HCT116 (cell line): ENCODE measurements around the gene ZNF618. TPM values are rescaled to one million over a fixed set of nuclear protein-coding genes. Genes with fewer than 3 reads are reported as not detected.

Source experiments
- ATAC-seq: fragments of 200-7000 bp; cut with Tn5 transposase; 2 replicates; pipeline ENCODE4 v1.9.1; 2020; ENCODE audit warnings: mild to moderate bottlenecking, moderate library complexity
- BruUV-seq: library from RNA; stranded (reverse); fragments of 400-500 nt; replicated peaks from 2 replicates; lab custom pipeline; 2021; lab: Mats Ljungman, UMichigan
- CTCF ChIA-PET: fragments of 300-600 bp; sonication (Branson Sonifier 250); formaldehyde crosslinking; loops from one replicate; lab custom pipeline; 2021; ENCODE audit warnings: antibody characterized with exemption; lab: Charles Lee
- POLR2A ChIA-PET: fragments of 300-600, 350-600 bp; sonication (Branson Sonifier 250); formaldehyde crosslinking; loops from one replicate; lab custom pipeline; 2021; ENCODE audit warnings: antibody characterized with exemption; lab: Charles Lee
- RAD21 ChIA-PET, 2 experiments: fragments of 300-600 bp; sonication (Branson Sonifier 250); formaldehyde crosslinking; loops; one replicate each; lab custom pipeline; 2023; ENCODE audit warnings: low total read pairs in 2 of 2; ENCODE audit not compliant: uncharacterized antibody in 2 of 2, unreplicated experiment in 2 of 2, low non-redundant PET in 1 of 2; lab: Charles Lee
- DNase-seq: peaks from one replicate; pipeline ENCODE4 v3.0.0-alpha.2; 2010; ENCODE audit warnings: low read depth, low spot score
- H2AFZ ChIP-seq: fragments of 200-600 bp; shearing (Covaris generic), sonication (generic); 2 replicates; pipeline ENCODE4 v1.6.1; 2017; ENCODE audit warnings: low read depth, mixed run types, mixed read lengths, antibody characterized with exemption, low read length; ENCODE audit not compliant: poor library complexity, severe bottlenecking
- H3K27ac ChIP-seq: 2 replicates; pipeline ENCODE4 v1.5.1; 2012; ENCODE audit warnings: low read depth, low read length
- H3K27me3 ChIP-seq: fragments of 200-600 bp; sonication (generic); 2 replicates; pipeline ENCODE4 v1.6.1; 2016; ENCODE audit warnings: mixed run types, low read length, mixed read lengths; ENCODE audit not compliant: insufficient read depth
- H3K36me3 ChIP-seq, 2 experiments: fragments of 200-500 bp in 1 of 2; fragments of 200-600 bp in 1 of 2; sonication (Bioruptor generic) in 1 of 2; sonication (generic) in 1 of 2; 2 replicates each; pipeline versions ENCODE4 v1.5.1 to v1.6.1; 2014 to 2016; ENCODE audit warnings: low read length in 2 of 2, inconsistent platforms in 1 of 2, mixed read lengths in 1 of 2, mixed run types in 1 of 2; ENCODE audit not compliant: insufficient read depth in 2 of 2, control insufficient read depth in 1 of 2
- H3K4me1 ChIP-seq, 2 experiments: fragments of 200-600 bp in 1 of 2; sonication (generic) in 1 of 2; 2 replicates each; pipeline versions ENCODE4 v1.5.1 to v1.6.1; 2012 to 2017; ENCODE audit warnings: low read length in 2 of 2, inconsistent platforms in 1 of 2, mild to moderate bottlenecking in 1 of 2, mixed read lengths in 1 of 2, mixed run types in 1 of 2, moderate library complexity in 1 of 2; ENCODE audit not compliant: insufficient read depth in 2 of 2, control insufficient read depth in 1 of 2
- H3K4me2 ChIP-seq: fragments of 200-600 bp; sonication (generic); 2 replicates; pipeline ENCODE4 v1.6.1; 2017; ENCODE audit warnings: mixed run types, low read length, mixed read lengths
- H3K4me3 ChIP-seq, 2 experiments: fragments of 200-600 bp in 1 of 2; sonication (generic) in 1 of 2; replicated peaks in 1 of 2; 2 replicates each; pipeline ENCODE4 v1.5.1; 2011 to 2016; ENCODE audit warnings: low read length in 2 of 2, control low read depth in 1 of 2, low read depth in 1 of 2, mild to moderate bottlenecking in 1 of 2, mixed read lengths in 1 of 2, mixed run types in 1 of 2
- H3K79me2 ChIP-seq: fragments of 200-600 bp; sonication (generic); 2 replicates; pipeline ENCODE4 v1.6.1; 2017; ENCODE audit warnings: mild to moderate bottlenecking, mixed run types, low read length, moderate library complexity, mixed read lengths; ENCODE audit not compliant: insufficient read depth
- H3K9ac ChIP-seq: fragments of 200-600 bp; sonication (generic); 2 replicates; pipeline ENCODE4 v1.6.1; 2016; ENCODE audit warnings: low read length, mixed read lengths
- H3K9me2 ChIP-seq: fragments of 200-600 bp; sonication (generic), shearing (Covaris generic); 2 replicates; pipeline ENCODE4 v1.6.1; 2017; ENCODE audit warnings: mixed run types, mild to moderate bottlenecking, moderate library complexity; ENCODE audit not compliant: insufficient read depth
- H3K9me3 ChIP-seq, 2 experiments: fragments of 200-500 bp in 1 of 2; fragments of 200-600 bp in 1 of 2; sonication (Bioruptor generic) in 1 of 2; sonication (generic) in 1 of 2; 2 replicates each; pipeline ENCODE4 v1.6.1; 2014 to 2017; ENCODE audit warnings: low read length in 2 of 2, mixed read lengths in 2 of 2, inconsistent platforms in 1 of 2, low read depth in 1 of 2, mild to moderate bottlenecking in 1 of 2, mixed run types in 1 of 2, moderate library complexity in 1 of 2; ENCODE audit not compliant: control insufficient read depth in 1 of 2, insufficient read depth in 1 of 2
- H4K20me1 ChIP-seq: fragments of 200-600 bp; sonication (generic), shearing (Covaris generic); 2 replicates; pipeline ENCODE4 v1.6.1; 2017; ENCODE audit warnings: mixed run types, mild to moderate bottlenecking, moderate library complexity; ENCODE audit not compliant: insufficient read depth
- CBX3 ChIP-seq: IDR thresholded peaks from 2 replicates; pipeline ENCODE4 v1.6.1; 2012; ENCODE audit warnings: low read depth
- EGR1 ChIP-seq: IDR thresholded peaks from 2 replicates; pipeline ENCODE4 v1.6.1; 2012; ENCODE audit warnings: low read depth
- EZH2 ChIP-seq: fragments of 200-600 bp; sonication (generic); IDR thresholded peaks from 2 replicates; pipeline ENCODE4 v1.6.1; 2017; ENCODE audit warnings: antibody characterized with exemption, mixed run types
- FOSL1 ChIP-seq: IDR thresholded peaks from 2 replicates; pipeline ENCODE4 v1.6.1; 2012; ENCODE audit warnings: low read depth
- POLR2AphosphoS5 ChIP-seq: IDR thresholded peaks from 2 replicates; pipeline ENCODE4 v1.6.1; 2011; ENCODE audit warnings: mild to moderate bottlenecking, low read depth, low read length, moderate library complexity
- REST ChIP-seq: IDR thresholded peaks from 2 replicates; pipeline ENCODE4 v1.6.1; 2012; ENCODE audit warnings: low read depth
- SRF ChIP-seq: IDR thresholded peaks from 2 replicates; pipeline ENCODE4 v1.6.1; 2012; ENCODE audit warnings: low read depth
- YY1 ChIP-seq: IDR thresholded peaks from 2 replicates; pipeline ENCODE4 v1.6.1; 2011; ENCODE audit warnings: low read length, low read depth, moderate library complexity, mild to moderate bottlenecking; ENCODE audit not compliant: insufficient replicate concordance; ENCODE audit errors: extremely low read depth
- ZFX ChIP-seq: fragments of 450-650 bp; IDR thresholded peaks from 2 replicates; pipeline ENCODE4 v1.6.1; 2017
- intact Hi-C: fragments of 100-400 bp; cut with micrococcal nuclease; formaldehyde crosslinking; loops from 2 replicates; pipeline ENCODE4 v1.10.0; 2022
- total RNA-seq: library from RNA; stranded (reverse); gene quantifications from one replicate; pipeline ENCODE4 v1.2.1, GENCODE V29; 2021; ENCODE audit not compliant: unreplicated experiment
- TF ChIP-seq, protein P1 (sequence below): IDR thresholded peaks from 2 replicates; pipeline ENCODE4 v1.6.1; 2012

Gene ZNF618
- total RNA-seq, 1 experiment from 2014 or later, result 13.5 TPM

DNA sequence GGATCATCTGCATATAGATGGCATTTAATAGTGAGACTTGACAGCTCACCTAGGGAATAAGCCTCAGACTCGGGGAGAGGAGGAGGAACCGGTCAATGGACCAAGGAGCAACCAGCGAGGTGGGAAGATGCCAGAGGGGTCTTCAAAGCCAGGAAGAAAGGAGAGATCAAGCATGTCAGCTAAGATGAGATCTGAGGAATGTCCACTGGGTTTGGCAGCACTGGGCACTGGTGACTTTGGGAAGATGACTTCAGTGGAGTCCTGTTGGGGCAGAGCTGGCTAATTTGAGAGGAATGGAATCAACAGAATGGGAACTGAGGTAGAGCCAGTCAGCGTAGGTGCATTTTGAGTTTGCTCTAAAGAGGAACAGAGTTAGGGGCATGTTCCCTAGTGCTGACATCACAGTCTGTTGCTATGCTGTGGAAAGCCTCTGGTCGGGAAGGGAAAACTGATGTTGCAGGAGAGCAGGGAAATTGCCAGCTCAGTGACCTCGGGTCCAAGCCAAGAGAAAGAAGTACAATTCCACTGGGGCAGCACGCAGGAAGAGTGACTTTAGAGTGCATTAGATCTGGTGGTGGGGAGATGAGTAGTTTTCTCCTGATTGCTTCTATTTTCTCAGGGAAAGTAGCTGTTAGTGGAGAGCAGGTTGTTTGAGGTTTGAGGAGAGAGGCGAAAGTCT is 56.9 kb downstream of the ZNF618 start:
- no peaks in the 10 kb centered on the region for H3K4me1 ChIP-seq
- H2AFZ ChIP-seq, result no peak overlapping the region
- ChIA-PET CTCF (no interaction called here), RAD21 (no interaction called here), POLR2A (no interaction called here)
- H3K27me3 ChIP-seq, result no peaks in the 10 kb centered on the region
- no peaks in the 10 kb centered on the region for H3K9me3 ChIP-seq
- H3K4me3 ChIP-seq, result no peak overlapping the region
- no peak for DNase-seq
- no TSS peak for BruUV-seq
- no peaks in the 10 kb centered on the region for H3K9me2 ChIP-seq
- H3K79me2 ChIP-seq, result no peaks in the 10 kb centered on the region; the same call in 1 of the 2 replicates
- no peak overlapping the region for H3K27ac ChIP-seq
- no peaks in the 10 kb centered on the region for H3K36me3 ChIP-seq
- H3K9ac ChIP-seq, result no peak overlapping the region
- no peaks in the 10 kb centered on the region for H4K20me1 ChIP-seq
- H3K4me2 ChIP-seq, result no peak overlapping the region
- intact Hi-C loops, result no loop called here
- TF ChIP-seq, protein P1, sequence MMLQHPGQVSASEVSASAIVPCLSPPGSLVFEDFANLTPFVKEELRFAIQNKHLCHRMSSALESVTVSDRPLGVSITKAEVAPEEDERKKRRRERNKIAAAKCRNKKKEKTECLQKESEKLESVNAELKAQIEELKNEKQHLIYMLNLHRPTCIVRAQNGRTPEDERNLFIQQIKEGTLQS, result no peak
- no peak for TF ChIP-seq FOSL1
- no peak for TF ChIP-seq POLR2AphosphoS5
- no peak for TF ChIP-seq YY1
- no peak for TF ChIP-seq SRF
- TF ChIP-seq EZH2, result no peak
- TF ChIP-seq REST, result no peak
- no peak for TF ChIP-seq ZFX
- no peak for TF ChIP-seq CBX3
- no peak for TF ChIP-seq EGR1
- ATAC-seq, result no peak
